GM18868 (cell line): ENCODE results near the gene UBE2S.

ENCODE experiments used
- ATAC-seq: cut with Tn5 transposase; IDR thresholded peaks from one replicate; pipeline ENCODE4 v1.9.1; 2021; ENCODE audit warnings: mild to moderate bottlenecking, moderate library complexity; ENCODE audit not compliant: unreplicated experiment

Gene UBE2S

GRCh38 chr19:55366790-55367189, 40.8 kb downstream of the UBE2S start:
- no peak for ATAC-seq

GRCh38 chr19:55365964-55366363, 41.6 kb downstream of the UBE2S start:
- no peak for ATAC-seq

- ATAC-seq: no peak
Observed at GRCh38 chr19:55365245-55365644, 42.3 kb downstream of the UBE2S start.

- no peak for ATAC-seq
Observed at GRCh38 chr19:55362990-55363716, 44.4 kb downstream of the UBE2S start, which contains the start of gene GARIN5B. TSS of gene GARIN5B (minus strand) at chr19:55363260. CDS start at chr19:55363066, 194 bp downstream.

GRCh38 chr19:55362174-55362989, 45.2 kb downstream of the UBE2S start:
- ATAC-seq: no peak

- no peak for ATAC-seq
Observed at GRCh38 chr19:55360902-55361301, 46.7 kb downstream of the UBE2S start.

GRCh38 chr19:55358943-55359908, 48.4 kb downstream of the UBE2S start:
- ATAC-seq: no peak

- no peak for ATAC-seq
Observed at GRCh38 chr19:55358493-55358892, 49.1 kb downstream of the UBE2S start.

- ATAC-seq: no peak
Observed at GRCh38 chr19:55355213-55355821, 52.3 kb downstream of the UBE2S start.

GRCh38 chr19:55354698-55355212, 52.8 kb downstream of the UBE2S start, which contains the start of gene COX6B2:
TSS of gene COX6B2 (minus strand) at chr19:55354719. CDS start at chr19:55354521, 198 bp downstream.
- no peak for ATAC-seq

GRCh38 chr19:55353803-55354697, 53.5 kb downstream of the UBE2S start:
- ATAC-seq: no peak

GRCh38 chr19:55353356-55353802, 54.2 kb downstream of the UBE2S start:
- ATAC-seq: no peak

- no peak for ATAC-seq
Observed at GRCh38 chr19:55352549-55353145, 54.9 kb downstream of the UBE2S start.

GRCh38 chr19:55352040-55352439, 55.5 kb downstream of the UBE2S start:
- ATAC-seq: no peak

GRCh38 chr19:55350620-55351315, 56.8 kb downstream of the UBE2S start:
- no peak for ATAC-seq
